ENCODE results near the gene PYGL.

PYGL gene

GRCh38 chr14:50871228-50871627 lies 73.1 kb downstream of the PYGL start:
- no peak for DNase-seq

DNA sequence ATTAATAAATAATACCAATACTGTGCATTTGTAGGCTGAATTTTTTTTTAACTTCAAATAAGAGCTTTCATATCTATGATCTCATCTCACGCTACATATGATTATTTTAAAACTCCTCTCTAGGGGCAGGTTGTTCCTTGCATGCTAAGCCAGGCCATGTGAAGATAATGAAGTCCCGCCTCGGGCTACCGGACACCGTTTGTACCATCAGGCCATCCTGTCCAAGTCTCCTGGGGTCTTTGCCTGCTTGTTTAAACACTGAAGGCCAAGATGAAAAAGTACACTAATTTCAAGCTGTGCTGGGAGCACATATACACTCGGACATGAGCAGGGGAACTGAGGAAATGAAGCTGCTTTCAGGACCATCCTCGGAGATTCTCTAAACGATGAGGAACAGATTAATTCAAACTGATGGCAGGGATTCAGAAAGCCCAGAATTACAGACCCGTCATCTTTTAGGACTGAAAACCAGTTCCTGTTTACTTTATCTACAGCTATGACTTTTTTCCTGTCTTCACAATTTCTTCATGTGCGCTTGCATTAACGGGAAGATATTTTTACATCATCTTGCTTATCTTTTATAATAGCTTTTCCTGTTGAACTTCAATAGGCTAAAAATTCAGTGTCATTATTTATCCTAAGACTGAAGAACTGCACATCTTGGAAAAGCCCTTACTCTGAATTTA lies 78.7 kb downstream of the PYGL start:
- DNase-seq, result no peak

DNA sequence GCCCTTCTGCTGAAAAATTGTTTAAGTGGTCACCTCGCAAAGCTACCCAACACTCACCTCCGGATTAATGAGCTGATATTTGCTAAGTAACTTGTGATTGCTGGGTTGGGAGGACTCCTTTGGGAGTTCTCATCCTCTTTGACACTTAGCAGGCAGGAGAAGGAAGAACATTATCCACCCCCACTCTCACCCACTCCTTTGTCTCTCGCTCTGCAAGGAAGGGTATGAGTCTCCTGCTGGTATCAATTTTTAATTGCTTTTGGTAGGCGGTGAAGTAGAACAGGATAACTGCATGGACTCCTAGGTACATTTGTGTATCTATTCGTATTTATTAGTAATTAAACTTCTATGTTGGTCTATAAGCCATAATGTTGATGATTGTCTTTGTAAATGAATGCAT lies 79.3 kb downstream of the PYGL start:
- DNase-seq, result no peak

DNA sequence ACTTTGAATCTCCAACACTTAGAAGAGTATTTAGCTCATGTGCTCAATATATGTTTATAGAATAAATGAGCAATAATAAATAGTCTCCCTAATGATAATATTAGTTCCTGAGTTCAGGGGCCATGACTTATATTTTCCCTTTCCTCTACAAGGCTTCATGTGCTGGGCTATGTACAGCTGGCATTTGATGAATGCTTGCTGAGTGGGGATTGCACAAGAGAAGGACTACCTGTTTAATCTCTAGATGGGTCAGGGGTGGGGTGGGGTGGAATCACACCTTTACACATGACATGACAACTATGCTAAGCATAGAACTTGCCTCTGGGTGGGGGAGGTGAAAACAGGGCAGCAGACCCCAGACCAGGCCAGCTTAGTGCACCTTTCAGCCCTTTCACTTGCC lies 80.0 kb downstream of the PYGL start:
- no peak for DNase-seq

DNA sequence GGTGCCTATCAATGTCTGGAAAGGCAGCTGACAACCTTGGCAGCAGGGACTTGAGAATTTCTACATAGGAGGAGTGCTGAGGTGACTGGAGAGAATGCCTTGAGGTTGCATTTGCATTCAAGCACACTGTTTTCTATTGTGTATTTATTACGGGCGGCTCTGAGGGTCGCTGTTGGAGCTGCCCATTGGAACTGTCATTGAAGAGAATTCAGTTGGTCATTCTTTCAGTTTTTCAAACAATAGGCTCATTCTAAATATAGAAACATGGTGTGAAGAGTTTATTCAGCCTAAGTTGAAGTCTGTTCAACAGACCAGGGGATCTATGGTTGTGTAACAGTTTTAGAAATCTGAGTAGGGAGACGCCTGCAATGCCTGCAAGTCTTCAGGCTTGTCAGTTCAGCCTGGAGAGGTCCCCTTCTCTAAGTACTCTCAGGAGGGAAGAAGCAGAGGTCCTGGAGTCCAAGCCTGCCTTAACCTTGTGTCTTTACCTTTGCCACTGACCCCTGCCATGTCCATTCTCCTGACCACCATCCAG lies 82.2 kb downstream of the PYGL start:
- no peak for DNase-seq

- DNase-seq, result peak; percentile 26
These were observed 83.7 kb downstream of the PYGL start for GRCh38 chr14:50860478-50861086.

- DNase-seq, result no peak
These were observed 85.0 kb downstream of the PYGL start for GRCh38 chr14:50859296-50859624.

DNA sequence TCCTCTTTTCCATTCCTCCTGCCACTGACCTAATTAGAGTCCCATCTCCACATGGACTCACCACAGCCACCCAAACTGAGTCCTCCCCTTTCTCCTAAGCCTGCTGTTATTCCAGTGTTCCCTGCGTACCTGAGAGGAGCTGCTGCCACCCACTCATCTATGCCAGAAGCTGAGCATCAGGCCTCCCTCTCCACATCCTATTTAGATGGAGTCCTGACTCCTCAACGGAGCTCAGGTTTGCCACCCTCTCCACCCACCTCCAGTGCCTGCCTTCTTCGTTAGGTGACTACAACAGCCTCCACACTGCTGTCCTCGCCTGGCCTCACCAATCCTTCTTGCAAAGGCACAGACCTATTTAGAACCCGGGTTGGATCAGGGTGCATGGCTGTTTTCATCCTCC lies 87.6 kb downstream of the PYGL start:
- DNase-seq, result no peak

- DNase-seq, result no peak
These were observed 88.7 kb downstream of the PYGL start for GRCh38 chr14:50855558-50855957.

All from NCI-H510A (cell line).